ENCODE results near the gene EVL. TPM values are rescaled to one million over a fixed set of nuclear protein-coding genes. Genes with fewer than 3 reads are reported as not detected.

The EVL gene
- total RNA-seq, 1 donor: 14.4 TPM

DNA sequence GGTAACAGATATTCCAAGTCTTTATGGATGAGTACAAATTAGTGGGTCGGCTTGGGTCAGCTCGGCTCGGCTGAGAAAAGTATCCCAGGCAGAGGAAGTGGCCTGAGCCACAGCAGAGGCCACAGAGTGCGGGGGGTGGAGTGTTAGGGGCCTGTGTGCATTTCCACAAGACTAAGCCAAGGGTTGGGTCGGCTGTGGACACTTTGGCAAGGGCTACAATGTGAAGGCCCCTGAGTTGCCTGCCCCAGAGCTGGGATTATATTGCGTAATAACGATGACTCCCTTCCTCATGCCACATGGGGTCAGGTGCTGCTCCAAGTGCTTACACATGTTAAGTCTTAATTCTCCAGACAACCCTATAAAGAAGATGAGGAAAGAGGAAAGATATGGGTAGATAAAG is 11.4 kb downstream of the EVL start:
- DNase-seq (ENCODE audit: low read depth): peak; percentile 89
- no peak overlapping the region for H3K4me3 ChIP-seq (ENCODE audit: low read depth, low read length)
- TF ChIP-seq, protein P1, sequence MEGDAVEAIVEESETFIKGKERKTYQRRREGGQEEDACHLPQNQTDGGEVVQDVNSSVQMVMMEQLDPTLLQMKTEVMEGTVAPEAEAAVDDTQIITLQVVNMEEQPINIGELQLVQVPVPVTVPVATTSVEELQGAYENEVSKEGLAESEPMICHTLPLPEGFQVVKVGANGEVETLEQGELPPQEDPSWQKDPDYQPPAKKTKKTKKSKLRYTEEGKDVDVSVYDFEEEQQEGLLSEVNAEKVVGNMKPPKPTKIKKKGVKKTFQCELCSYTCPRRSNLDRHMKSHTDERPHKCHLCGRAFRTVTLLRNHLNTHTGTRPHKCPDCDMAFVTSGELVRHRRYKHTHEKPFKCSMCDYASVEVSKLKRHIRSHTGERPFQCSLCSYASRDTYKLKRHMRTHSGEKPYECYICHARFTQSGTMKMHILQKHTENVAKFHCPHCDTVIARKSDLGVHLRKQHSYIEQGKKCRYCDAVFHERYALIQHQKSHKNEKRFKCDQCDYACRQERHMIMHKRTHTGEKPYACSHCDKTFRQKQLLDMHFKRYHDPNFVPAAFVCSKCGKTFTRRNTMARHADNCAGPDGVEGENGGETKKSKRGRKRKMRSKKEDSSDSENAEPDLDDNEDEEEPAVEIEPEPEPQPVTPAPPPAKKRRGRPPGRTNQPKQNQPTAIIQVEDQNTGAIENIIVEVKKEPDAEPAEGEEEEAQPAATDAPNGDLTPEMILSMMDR (IDR thresholded peaks at IDR 0.05; ENCODE audit: insufficient read depth, low read length): no peak

DNA sequence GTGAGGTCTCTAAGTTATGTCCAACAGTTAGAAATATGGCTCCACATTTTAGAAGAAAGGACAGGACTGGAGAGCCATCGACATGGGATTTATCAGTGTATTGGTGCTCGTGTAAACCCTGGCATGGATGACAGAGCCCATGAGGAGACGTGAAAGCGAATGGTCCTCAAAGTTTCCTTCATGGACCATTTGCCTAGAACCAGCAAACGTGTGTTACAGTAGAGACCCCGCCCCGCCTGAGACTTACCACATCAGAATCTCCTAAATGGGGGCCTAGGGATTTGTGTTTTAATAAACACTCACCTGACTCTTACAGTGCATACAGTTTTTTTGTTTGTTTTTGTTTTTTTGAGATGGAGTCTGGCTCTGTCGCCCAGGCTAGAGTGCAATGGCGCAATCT is 12.2 kb downstream of the EVL start:
- DNase-seq (ENCODE audit: low read depth): no peak
- H3K4me3 ChIP-seq (ENCODE audit: low read depth, low read length): no peak overlapping the region
- TF ChIP-seq, protein P1 (IDR thresholded peaks at IDR 0.05; ENCODE audit: insufficient read depth, low read length): no peak

DNA sequence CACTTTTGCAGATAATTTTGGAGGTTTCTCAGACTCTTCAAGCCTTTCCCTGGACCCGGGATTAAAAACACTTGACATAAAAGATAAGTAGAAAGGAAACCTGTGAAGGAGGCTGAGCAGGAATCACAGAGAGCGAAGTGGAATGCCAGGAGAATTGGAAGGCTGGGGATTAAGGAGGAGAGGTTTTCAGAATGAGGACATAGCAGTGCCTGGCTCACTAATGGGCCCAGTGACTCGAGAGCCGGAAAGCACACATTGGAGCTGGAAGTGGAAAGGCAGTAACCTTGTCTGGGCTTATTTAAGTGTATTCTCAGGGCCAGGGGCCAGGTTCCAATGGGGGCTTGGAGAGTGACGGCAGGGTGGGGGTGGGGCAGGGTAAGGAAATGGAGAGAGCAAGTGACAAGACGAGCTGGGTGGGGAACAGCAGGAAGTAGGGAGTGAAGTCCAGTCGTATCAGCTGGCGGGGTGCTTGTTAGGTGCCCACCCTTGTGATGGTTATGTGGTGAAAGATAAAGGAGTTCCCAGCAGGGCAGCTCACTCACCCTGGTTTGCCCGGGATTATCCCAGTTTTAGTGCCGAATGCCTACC is 13.1 kb downstream of the EVL start:
- no peak overlapping the region for H3K4me3 ChIP-seq (ENCODE audit: low read depth, low read length)
- TF ChIP-seq, protein P1 (IDR thresholded peaks at IDR 0.05; ENCODE audit: insufficient read depth, low read length): no peak
- no peak for DNase-seq (ENCODE audit: low read depth)

DNA sequence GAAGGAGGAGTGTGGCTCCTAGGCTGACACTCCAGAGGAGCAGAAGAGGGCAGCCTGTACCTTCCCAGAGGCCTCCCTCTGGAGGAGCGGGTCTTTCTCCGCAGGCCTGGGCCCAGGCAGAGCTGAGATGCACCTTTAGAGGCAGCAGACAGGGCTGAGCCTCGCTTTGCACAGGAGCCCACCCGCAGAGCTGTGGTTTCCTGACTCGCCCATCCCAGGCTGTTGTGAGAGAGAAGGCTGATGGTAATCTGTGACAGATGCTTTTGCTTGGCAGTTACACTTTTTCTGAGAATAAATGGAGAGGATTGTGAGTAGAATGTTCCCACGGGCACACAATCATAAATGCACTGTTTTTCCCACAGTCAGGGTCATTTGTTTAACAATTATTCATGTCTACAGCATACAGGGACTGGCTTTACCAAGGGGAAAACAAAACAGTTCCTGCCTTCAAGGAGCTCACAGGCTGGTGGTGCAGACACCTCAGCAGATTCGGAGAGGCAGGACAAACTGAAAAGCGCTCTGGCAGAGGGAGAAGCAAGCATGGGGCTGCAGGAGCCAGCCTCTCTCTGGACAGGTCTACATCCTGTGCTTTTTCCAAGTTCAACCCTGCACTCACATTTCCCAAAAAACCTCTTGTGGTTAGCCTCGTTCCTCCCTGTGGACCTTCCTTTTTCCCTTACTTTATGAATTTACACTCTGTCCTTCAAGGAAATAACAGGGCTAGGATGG is 13.9 kb downstream of the EVL start:
- peak; percentile 57 for DNase-seq (ENCODE audit: low read depth)
- TF ChIP-seq, protein P1 (IDR thresholded peaks at IDR 0.05; ENCODE audit: insufficient read depth, low read length): no peak
- H3K4me3 ChIP-seq (ENCODE audit: low read depth, low read length): no peak overlapping the region

DNA sequence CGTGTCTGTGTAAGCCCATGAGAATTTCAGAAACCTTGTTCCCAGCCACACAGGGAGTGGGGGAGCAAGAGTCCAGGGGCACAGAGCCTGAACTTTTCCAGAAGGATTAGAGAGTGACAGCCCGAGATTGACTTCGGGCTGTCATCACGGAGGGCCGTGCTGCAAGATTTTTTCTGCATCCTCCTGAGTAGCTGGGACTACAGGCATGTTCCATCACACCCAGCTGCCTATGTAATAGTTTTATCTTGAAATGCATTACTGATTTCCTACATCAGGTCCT is 14.4 kb downstream of the EVL start:
- peak; percentile 14 for DNase-seq (ENCODE audit: low read depth)
- no peak overlapping the region for H3K4me3 ChIP-seq (ENCODE audit: low read depth, low read length)
- TF ChIP-seq, protein P1 (IDR thresholded peaks at IDR 0.05; ENCODE audit: insufficient read depth, low read length): no peak

DNA sequence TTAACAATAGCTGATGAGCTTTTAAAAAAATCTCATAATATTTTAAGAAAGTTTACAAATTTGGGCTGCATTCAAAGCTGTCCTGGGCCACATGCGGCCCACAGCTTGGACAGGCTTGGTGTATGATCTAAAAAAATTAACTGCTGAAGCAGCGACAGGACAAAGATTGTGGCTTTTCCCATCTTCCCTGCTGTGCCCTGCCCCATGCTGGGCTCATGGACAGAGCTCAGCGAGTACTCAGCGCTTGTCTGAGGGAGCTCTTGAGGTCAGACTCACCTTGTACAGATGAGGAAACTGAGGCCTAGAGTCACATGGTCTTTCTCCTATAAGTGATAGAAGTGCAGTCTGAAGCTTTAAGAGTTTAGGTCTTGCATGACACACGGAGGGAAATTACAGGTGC is 15.0 kb downstream of the EVL start:
- no peak overlapping the region for H3K4me3 ChIP-seq (ENCODE audit: low read depth, low read length)
- no peak for DNase-seq (ENCODE audit: low read depth)
- TF ChIP-seq, protein P1 (IDR thresholded peaks at IDR 0.05; ENCODE audit: insufficient read depth, low read length): no peak
